Natural killer cell (primary cell): Measurements from ENCODE around the gene ABCB8. TPM values are rescaled to one million over a fixed set of nuclear protein-coding genes. Genes with fewer than 3 reads are reported as not detected.

Experiments used
- ATAC-seq, 3 donors: fragments of 150-1000 bp in 2 of 3; fragments of 200-7000 bp in 1 of 3; cut with Tn5 transposase; 1 replicate in 1 of 3; 2 replicates in 2 of 3; pipeline ENCODE4 v1.10.0; 2021; ENCODE audit warnings: mild to moderate bottlenecking in 2 of 3, moderate library complexity in 2 of 3
- DNase-seq, 2 donors: peaks; one replicate each; pipeline versions ENCODE4 v3.0.0 to v3.0.0-alpha.2; 2013 to 2021; ENCODE audit warnings: mixed read lengths in 1 of 2
- H3K27ac ChIP-seq: one replicate; pipeline ENCODE4 v1.5.1; 2013; ENCODE audit warnings: mild to moderate bottlenecking, low read length
- H3K27me3 ChIP-seq: one replicate; pipeline ENCODE4 v1.6.1; 2013; ENCODE audit warnings: low read length; ENCODE audit not compliant: control insufficient read depth, insufficient read depth
- H3K36me3 ChIP-seq: one replicate; pipeline ENCODE4 v1.6.1; 2013; ENCODE audit warnings: low read length; ENCODE audit not compliant: control insufficient read depth, insufficient read depth
- H3K4me1 ChIP-seq: one replicate; pipeline ENCODE4 v1.6.1; 2013; ENCODE audit warnings: low read length; ENCODE audit not compliant: control insufficient read depth, insufficient read depth
- H3K4me3 ChIP-seq: one replicate; pipeline ENCODE4 v1.5.1; 2013; ENCODE audit warnings: low read length
- H3K9me3 ChIP-seq: one replicate; pipeline ENCODE4 v1.6.1; 2013; ENCODE audit warnings: low read length; ENCODE audit not compliant: control insufficient read depth, insufficient read depth
- H3K27ac Mint-ChIP-seq, 2 donors: one replicate each; pipeline ENCODE4 v1.8.0; 2022; ENCODE audit warnings: mild to moderate bottlenecking in 2 of 2, mixed read lengths in 2 of 2, moderate library complexity in 1 of 2
- H3K27me3 Mint-ChIP-seq, 2 donors: one replicate each; pipeline ENCODE4 v1.8.0; 2022; ENCODE audit warnings: low read depth in 2 of 2, mixed read lengths in 2 of 2
- H3K36me3 Mint-ChIP-seq: one replicate; pipeline ENCODE4 v1.8.0; 2022; ENCODE audit warnings: mixed read lengths
- H3K4me1 Mint-ChIP-seq, 2 donors: one replicate each; pipeline ENCODE4 v1.8.0; 2022; ENCODE audit warnings: mixed read lengths in 2 of 2
- H3K4me3 Mint-ChIP-seq: one replicate; pipeline ENCODE4 v1.8.0; 2022; ENCODE audit warnings: mild to moderate bottlenecking, moderate library complexity, mixed read lengths
- H3K9me3 Mint-ChIP-seq, 2 donors: one replicate each; pipeline ENCODE4 v1.8.0; 2022; ENCODE audit warnings: mixed read lengths in 2 of 2
- WGBS: methylation state at CpG from one replicate; pipeline ENCODE4 v1.1.7; 2013; ENCODE audit warnings: missing lambda C conversion rate; ENCODE audit not compliant: insufficient coverage; 5-methylcytosine and 5-hydroxymethylcytosine counted together
- intact Hi-C: fragments of 100-400 bp; cut with micrococcal nuclease; formaldehyde crosslinking; loops from one replicate; pipeline ENCODE4 v1.14.2; 2022
- total RNA-seq, 4 donors: library from RNA; stranded (reverse); fragments of 120-200 nt in 1 of 4; gene quantifications; one replicate each; pipeline versions ENCODE4 v1.2.3 to v1.2.4, GENCODE V29; 2013 to 2022
- TF ChIP-seq, protein P1 (sequence below): fragments of 200-600 bp; IDR thresholded peaks from one replicate; pipeline ENCODE4 v1.8.0; 2022; ENCODE audit warnings: antibody characterized with exemption

The ABCB8 gene
- total RNA-seq, 3 donors from 2014 or later (not counting 1 experiment from before 2014, with no cell fraction given): 50.6 to 60.5 (median 53.7) TPM

- TF ChIP-seq, protein P1, sequence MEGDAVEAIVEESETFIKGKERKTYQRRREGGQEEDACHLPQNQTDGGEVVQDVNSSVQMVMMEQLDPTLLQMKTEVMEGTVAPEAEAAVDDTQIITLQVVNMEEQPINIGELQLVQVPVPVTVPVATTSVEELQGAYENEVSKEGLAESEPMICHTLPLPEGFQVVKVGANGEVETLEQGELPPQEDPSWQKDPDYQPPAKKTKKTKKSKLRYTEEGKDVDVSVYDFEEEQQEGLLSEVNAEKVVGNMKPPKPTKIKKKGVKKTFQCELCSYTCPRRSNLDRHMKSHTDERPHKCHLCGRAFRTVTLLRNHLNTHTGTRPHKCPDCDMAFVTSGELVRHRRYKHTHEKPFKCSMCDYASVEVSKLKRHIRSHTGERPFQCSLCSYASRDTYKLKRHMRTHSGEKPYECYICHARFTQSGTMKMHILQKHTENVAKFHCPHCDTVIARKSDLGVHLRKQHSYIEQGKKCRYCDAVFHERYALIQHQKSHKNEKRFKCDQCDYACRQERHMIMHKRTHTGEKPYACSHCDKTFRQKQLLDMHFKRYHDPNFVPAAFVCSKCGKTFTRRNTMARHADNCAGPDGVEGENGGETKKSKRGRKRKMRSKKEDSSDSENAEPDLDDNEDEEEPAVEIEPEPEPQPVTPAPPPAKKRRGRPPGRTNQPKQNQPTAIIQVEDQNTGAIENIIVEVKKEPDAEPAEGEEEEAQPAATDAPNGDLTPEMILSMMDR: no peak
- WGBS: under 1% methylated on average over 82 of the region's 84 CpGs
- no peaks in the 10 kb centered on the region for H3K9me3 ChIP-seq
- peak within 1 kb of the TSS; percentile 91 for H3K4me3 Mint-ChIP-seq
- H3K4me1 Mint-ChIP-seq: peaks cover 48 to 65% of the 10 kb centered on the region in 2 donors
- H3K36me3 ChIP-seq: no peaks in the 10 kb centered on the region
- intact Hi-C loops: no loop called here
- peak within 1 kb of the TSS; percentile 88 to 98 for H3K27ac Mint-ChIP-seq
- no peaks in the 10 kb centered on the region for H3K27me3 ChIP-seq
- H3K9me3 Mint-ChIP-seq: no peaks in the 10 kb centered on the region
- H3K27ac ChIP-seq: peak within 1 kb of the TSS; percentile 61
- no peaks in the 10 kb centered on the region for H3K27me3 Mint-ChIP-seq
- peak within 1 kb of the TSS; percentile 63 for H3K4me3 ChIP-seq
- no peaks in the 10 kb centered on the region for H3K36me3 Mint-ChIP-seq
- peaks cover 67% of the 10 kb centered on the region for H3K4me1 ChIP-seq
- DNase-seq (peak; percentile 45 to 71), ATAC-seq (peak; percentile 12 to 40 (median 14))
These were observed 57.7 kb downstream of the ABCB8 start, which contains the start of gene AGAP3 for GRCh38 chr7:151085691-151086620. AGAP3 (plus strand) TSS chr7:151086475; CDS start chr7:151086742, 267 bp downstream.

DNA sequence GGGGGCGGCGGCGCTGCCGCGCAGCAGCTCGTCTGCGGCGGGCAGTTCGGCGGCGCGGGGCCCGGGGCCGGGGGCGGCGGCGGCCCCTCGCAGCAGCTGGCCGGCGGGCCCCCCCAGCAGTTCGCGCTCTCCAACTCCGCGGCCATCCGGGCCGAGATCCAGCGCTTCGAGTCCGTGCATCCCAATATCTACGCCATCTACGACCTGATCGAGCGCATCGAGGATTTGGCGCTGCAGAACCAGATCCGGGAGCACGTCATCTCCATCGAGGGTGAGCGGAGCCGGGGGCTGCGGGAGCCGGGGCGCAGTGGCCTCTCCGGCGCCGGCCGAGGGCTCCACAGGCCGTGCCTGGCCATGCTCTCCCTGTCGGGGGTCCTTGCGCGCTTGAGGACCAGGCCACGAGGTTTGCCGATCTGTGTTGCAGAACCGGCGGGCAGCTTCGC is 58.6 kb downstream of the ABCB8 start:
- ATAC-seq (no peak), DNase-seq (peak in 1 of 2 donors; percentile 62)
- Histone ChIP-seq H3K9me3 (no peaks in the 10 kb centered on the region), H3K4me1 (peaks cover 61% of the 10 kb centered on the region), H3K27ac (peak overlapping the region; percentile 59), H3K36me3 (no peaks in the 10 kb centered on the region), H3K4me3 (peak overlapping the region; percentile 63), H3K27me3 (no peaks in the 10 kb centered on the region)
- WGBS: under 1% methylated on average over 56 of the region's 56 CpGs
- H3K4me3 Mint-ChIP-seq: peak overlapping the region; percentile 91
- peak overlapping the region; percentile 26 to 80 for H3K27ac Mint-ChIP-seq
- intact Hi-C loops: no loop called here
- no peaks in the 10 kb centered on the region for H3K9me3 Mint-ChIP-seq
- H3K4me1 Mint-ChIP-seq: peaks cover 48 to 61% of the 10 kb centered on the region in 2 donors
- TF ChIP-seq, protein P1: no peak
- no peaks in the 10 kb centered on the region for H3K27me3 Mint-ChIP-seq
- no peaks in the 10 kb centered on the region for H3K36me3 Mint-ChIP-seq

DNA sequence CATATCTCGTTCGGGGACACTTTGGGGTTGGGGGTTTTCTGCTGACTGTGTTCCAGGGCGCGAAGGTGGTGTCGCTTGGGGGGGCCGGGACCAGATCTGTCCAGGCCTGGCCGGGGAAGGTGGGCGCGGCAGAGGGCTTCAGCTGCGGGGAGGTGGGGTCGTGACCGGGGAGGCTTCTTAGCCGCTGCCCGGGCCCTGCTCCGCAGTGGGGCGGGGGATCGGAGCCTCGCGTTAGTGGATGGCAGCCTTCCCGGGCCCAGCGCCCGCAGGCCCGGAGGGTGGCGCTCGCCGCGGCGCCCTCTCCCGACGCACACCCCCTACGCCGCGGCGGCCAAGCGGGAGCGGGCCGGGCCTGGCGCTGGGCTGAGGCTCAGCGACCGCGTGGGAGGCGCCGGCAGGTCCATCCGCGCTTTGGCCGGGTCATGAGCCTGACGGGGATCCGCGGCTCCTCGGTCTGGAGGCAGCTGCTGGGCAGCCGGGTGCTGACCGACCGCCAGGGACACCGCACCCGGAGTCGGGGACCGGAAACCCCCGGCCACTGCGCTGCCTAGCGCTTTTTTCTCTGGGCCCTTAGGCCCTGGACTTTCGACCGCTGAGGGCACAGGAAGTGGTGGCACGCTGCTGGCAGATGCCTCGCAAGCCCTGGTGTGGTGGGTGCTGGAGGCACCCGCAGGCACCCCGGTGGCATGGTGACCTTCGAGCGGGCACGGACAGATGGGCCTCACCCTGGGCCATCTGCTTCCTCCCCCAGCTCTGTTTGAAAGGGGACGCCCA is 59.2 kb downstream of the ABCB8 start:
- peak; percentile 6 to 26 (median 15) for ATAC-seq
- Mint-ChIP-seq H3K4me1 (peaks cover 48 to 55% of the 10 kb centered on the region in 2 donors), H3K4me3 (peak overlapping the region; percentile 91), H3K27me3 (no peaks in the 10 kb centered on the region), H3K9me3 (no peaks in the 10 kb centered on the region), H3K27ac (peak overlapping the region; percentile 45 to 80), H3K36me3 (no peaks in the 10 kb centered on the region)
- intact Hi-C loops: no loop called here
- TF ChIP-seq, protein P1: peak; percentile 31
- peak overlapping the region; percentile 62 for H3K27ac ChIP-seq
- WGBS: under 1% methylated on average over 70 of the region's 70 CpGs
- H3K9me3 ChIP-seq: no peaks in the 10 kb centered on the region
- H3K36me3 ChIP-seq: no peaks in the 10 kb centered on the region
- H3K4me3 ChIP-seq: peak overlapping the region; percentile 63
- DNase-seq: peak; percentile 39 to 71
- peaks cover 55% of the 10 kb centered on the region for H3K4me1 ChIP-seq
- H3K27me3 ChIP-seq: no peaks in the 10 kb centered on the region
